Sigmoid colon (tissue), 4 donors: ENCODE data around the gene RRBP1.

Experiments used
- CTCF ChIP-seq, 4 experiments: fragments of 450-650 bp in 3 of 4; fragments of 200-600 bp in 1 of 4; IDR thresholded peaks; one replicate each; pipeline ENCODE4 v1.5.1; 2016 to 2019; ENCODE audit warnings: antibody characterized with exemption in 4 of 4, mild to moderate bottlenecking in 3 of 4, moderate library complexity in 2 of 4
- EP300 ChIP-seq, 4 donors: sonication (generic); formaldehyde crosslinking; IDR thresholded peaks; one replicate each; pipeline ENCODE4 v1.6.1; 2017; ENCODE audit warnings: antibody characterized with exemption in 4 of 4
- POLR2A ChIP-seq, 2 donors: fragments of 450-650 bp; IDR thresholded peaks; one replicate each; pipeline ENCODE4 v1.6.1; 2016; ENCODE audit warnings: antibody characterized with exemption in 2 of 2, mild to moderate bottlenecking in 2 of 2, moderate library complexity in 2 of 2
- POLR2AphosphoS5 ChIP-seq, 4 donors: sonication (generic); formaldehyde crosslinking; IDR thresholded peaks; one replicate each; pipeline ENCODE4 v1.6.1; 2017; ENCODE audit warnings: antibody characterized with exemption in 4 of 4

DNA sequence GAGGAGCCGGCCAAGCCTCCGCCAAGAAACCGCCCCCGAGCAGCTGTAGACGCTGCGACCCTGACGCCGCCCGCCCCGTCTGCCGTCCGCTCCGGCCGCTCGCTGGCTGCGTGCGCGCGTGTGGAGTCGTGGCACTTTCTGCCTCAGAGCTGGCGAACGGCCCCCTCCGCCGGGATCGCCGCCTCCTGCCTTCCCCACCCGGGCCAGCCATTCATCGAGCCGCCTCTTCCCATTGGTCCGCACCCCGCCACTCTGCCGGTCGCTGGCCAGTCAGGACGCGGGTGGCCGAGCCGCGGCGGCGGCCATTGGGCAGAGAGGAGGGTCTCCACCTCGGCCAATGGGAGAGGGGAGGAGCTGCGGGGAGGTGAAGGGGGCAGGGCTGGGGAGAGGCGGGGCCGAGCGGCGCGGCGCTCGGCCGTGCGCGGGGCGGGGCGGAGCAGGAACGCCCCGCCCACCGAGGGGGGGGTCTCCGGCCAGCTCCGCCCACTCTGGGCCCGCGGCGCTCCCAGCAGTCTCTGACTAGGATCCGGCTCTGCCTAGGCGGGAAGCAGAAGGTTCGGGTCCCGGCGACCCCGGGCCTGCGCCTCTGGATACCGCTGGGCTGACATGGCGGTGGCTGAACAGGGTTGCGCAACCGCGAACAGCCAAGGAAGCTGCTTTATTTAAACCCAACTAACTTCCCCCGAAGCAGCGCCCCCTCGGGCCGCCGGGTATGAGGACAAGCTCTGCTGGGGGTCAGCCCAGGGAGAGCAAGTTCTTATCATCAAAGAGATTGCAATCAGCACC lies at the start of gene RRBP1:
- TF ChIP-seq POLR2AphosphoS5 (IDR thresholded peaks at IDR 0.05) (peak; percentile 88 to 95 (median 94)), CTCF (IDR thresholded peaks at IDR 0.05) (peak; percentile 25 to 76 (median 61)), POLR2A (IDR thresholded peaks at IDR 0.05) (peak; percentile 82 to 88), EP300 (IDR thresholded peaks at IDR 0.05) (no peak)
